ENCODE data around the gene EDC4.

DNA sequence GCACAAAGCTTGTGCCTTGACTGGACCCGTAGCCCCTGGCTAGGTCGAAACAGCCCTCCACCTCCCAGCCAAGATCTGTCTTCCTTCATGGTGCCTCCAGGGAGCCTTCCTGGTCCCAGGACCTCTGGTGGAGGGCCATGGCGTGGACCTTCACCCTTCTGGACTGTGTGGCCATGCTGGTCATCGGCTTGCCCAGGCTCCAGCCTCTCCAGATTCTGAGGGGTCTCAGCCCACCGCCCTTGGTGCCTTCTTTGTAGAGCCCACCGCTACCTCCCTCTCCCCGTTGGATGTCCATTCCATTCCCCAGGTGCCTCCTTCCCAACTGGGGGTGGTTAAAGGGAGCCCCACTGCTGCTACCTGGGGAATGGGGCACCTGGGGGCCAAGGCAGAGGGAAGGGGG lies 55.3 kb downstream of the EDC4 start:
- no peak for TF ChIP-seq POLR2A (IDR thresholded peaks at IDR 0.05)
- TF ChIP-seq, protein P1, sequence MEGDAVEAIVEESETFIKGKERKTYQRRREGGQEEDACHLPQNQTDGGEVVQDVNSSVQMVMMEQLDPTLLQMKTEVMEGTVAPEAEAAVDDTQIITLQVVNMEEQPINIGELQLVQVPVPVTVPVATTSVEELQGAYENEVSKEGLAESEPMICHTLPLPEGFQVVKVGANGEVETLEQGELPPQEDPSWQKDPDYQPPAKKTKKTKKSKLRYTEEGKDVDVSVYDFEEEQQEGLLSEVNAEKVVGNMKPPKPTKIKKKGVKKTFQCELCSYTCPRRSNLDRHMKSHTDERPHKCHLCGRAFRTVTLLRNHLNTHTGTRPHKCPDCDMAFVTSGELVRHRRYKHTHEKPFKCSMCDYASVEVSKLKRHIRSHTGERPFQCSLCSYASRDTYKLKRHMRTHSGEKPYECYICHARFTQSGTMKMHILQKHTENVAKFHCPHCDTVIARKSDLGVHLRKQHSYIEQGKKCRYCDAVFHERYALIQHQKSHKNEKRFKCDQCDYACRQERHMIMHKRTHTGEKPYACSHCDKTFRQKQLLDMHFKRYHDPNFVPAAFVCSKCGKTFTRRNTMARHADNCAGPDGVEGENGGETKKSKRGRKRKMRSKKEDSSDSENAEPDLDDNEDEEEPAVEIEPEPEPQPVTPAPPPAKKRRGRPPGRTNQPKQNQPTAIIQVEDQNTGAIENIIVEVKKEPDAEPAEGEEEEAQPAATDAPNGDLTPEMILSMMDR (IDR thresholded peaks at IDR 0.05): no peak
